ENCODE results near the gene MAP4K4. TPM values are rescaled to one million over a fixed set of nuclear protein-coding genes. Genes with fewer than 3 reads are reported as not detected.
"Not testable (repeated sequence)": the region's sequence is repeated elsewhere in the genome, so short reads cannot be mapped to it uniquely, and the experiment has no call there.

The MAP4K4 gene
- total RNA-seq, 1 experiment from 2014 or later: 41.3 TPM

- DNase-seq (ENCODE audit: low read depth); in situ Hi-C loops (cut with HindIII; ENCODE audit: low pct_unique_long_range_greater_than_20kb, low sequenced_read_pairs): not testable (repeated sequence)
Measured at GRCh38 chr2:101935764-101936163, 238.3 kb downstream of the MAP4K4 start.

GRCh38 chr2:101942851-101943250, 245.3 kb downstream of the MAP4K4 start:
- DNase-seq (ENCODE audit: low read depth): no peak
- in situ Hi-C loops (cut with HindIII; ENCODE audit: low pct_unique_long_range_greater_than_20kb, low sequenced_read_pairs): no loop called here

Other genes with a start within 250 kb of the MAP4K4 start
- gene RFX8, start 222.6 kb upstream of the MAP4K4 start, total RNA-seq (2014; rRNA removed; shearing (Covaris generic); ENCODE audit: low replicate concordance): not detected in 2 replicates